ENCODE data around the gene SLC24A3. TPM values are rescaled to one million over a fixed set of nuclear protein-coding genes. Genes with fewer than 3 reads are reported as not detected.

The SLC24A3 gene
- total RNA-seq, 1 donor from 2014 or later, result 13.1 TPM

DNA sequence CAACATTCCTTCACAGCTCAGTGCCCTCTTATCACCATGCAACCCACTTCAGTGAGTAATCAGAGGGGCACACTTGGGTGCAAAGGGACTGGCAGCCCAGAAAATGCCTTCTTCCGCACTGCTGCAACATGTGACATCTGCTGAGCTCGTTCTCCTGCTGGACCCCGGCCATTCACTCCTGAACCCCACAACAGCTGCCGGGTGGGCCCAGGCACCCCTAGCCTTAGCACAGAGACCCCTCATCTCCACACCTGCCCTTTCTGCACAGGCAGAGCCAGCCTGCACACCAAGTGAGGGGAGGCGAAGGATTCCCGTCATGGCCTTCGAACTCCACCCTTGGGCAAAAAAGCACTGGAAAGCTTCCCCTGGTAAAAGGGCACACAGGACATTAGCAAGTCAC lies 381.3 kb downstream of the SLC24A3 start:
- Histone ChIP-seq H3K4me3 (no peak overlapping the region), H3K36me3 (no peaks in the 10 kb centered on the region), H3K4me1 (no peaks in the 10 kb centered on the region), H3K9me3 (no peaks in the 10 kb centered on the region), H3K27me3 (no peaks in the 10 kb centered on the region), H3K27ac (no peak overlapping the region)
- peak; percentile 22 for ATAC-seq
- TF ChIP-seq, protein P1, sequence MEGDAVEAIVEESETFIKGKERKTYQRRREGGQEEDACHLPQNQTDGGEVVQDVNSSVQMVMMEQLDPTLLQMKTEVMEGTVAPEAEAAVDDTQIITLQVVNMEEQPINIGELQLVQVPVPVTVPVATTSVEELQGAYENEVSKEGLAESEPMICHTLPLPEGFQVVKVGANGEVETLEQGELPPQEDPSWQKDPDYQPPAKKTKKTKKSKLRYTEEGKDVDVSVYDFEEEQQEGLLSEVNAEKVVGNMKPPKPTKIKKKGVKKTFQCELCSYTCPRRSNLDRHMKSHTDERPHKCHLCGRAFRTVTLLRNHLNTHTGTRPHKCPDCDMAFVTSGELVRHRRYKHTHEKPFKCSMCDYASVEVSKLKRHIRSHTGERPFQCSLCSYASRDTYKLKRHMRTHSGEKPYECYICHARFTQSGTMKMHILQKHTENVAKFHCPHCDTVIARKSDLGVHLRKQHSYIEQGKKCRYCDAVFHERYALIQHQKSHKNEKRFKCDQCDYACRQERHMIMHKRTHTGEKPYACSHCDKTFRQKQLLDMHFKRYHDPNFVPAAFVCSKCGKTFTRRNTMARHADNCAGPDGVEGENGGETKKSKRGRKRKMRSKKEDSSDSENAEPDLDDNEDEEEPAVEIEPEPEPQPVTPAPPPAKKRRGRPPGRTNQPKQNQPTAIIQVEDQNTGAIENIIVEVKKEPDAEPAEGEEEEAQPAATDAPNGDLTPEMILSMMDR (IDR thresholded peaks at IDR 0.05), result no peak
- intact Hi-C loops (cut with DNase I), result no loop called here
- DNase-seq, result no peak

DNA sequence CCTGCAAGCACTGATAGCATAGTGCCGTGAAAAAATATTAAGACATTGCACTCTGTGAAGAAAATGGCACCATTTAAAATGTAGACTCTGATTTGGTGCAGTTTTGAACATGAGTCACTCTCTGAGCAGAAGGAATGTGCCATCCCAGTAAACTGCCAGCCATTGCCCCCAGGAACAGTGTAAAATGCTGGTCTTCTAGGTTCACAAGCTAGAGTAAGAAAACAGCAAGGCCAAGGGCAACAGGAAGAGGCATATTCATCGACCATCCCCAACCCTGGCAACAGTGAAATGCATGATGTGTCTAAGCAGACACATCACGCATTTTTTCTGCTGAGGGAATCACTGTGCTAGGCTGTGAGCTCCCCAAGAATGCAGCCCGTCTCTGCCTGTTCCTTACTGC lies 382.5 kb downstream of the SLC24A3 start:
- H3K27ac ChIP-seq, result no peak overlapping the region
- TF ChIP-seq, protein P1 (IDR thresholded peaks at IDR 0.05), result no peak
- no peak for ATAC-seq

DNA sequence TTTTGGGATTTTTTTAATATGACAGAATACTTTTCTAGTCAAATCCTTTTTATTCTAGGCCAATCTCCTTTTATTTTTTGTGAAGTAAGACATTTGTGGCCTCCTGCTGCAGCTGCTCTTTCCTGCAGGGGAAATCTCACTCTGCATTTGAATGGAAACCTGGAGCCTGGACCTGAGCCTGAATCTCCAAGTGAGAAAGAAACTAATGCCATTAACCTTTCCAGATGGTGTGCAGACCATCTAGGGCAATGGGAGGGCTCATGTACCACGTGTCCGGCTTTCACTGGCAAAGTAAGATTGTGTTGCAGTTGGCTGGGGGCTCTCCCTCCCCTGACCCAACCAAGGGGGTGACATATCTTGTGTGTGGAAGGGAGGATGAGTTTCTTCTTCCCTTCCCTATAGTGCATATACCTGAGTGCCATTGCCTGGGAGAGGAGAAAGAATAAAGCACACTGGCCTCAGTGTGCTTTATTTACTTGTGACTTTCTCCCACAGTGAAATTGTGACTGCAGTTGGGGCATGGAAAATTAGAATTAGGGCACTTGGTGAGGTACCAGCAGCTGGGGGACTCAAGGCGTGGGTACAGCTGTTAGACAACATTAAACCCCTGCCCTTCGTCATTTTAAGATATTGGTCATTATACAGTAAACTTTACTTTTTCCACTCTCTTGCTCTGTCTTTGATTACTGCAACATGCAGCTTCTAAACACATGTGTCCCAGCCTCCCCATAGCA lies 385.8 kb downstream of the SLC24A3 start:
- ATAC-seq (no peak), DNase-seq (no peak)
- intact Hi-C loops (cut with DNase I), result no loop called here
- TF ChIP-seq, protein P1 (IDR thresholded peaks at IDR 0.05), result no peak
- H3K27me3 ChIP-seq, result no peaks in the 10 kb centered on the region
- H3K9me3 ChIP-seq, result no peaks in the 10 kb centered on the region
- H3K36me3 ChIP-seq, result no peaks in the 10 kb centered on the region
- H3K4me3 ChIP-seq, result no peak overlapping the region
- H3K4me1 ChIP-seq, result no peaks in the 10 kb centered on the region
- H3K27ac ChIP-seq, result no peak overlapping the region

More for the DNA sequence above, 382.5 kb downstream of the SLC24A3 start:
- intact Hi-C loops (cut with DNase I), result no loop called here
- DNase-seq, result no peak
- Histone ChIP-seq H3K36me3 (no peaks in the 10 kb centered on the region), H3K9me3 (no peaks in the 10 kb centered on the region), H3K4me3 (no peak overlapping the region), H3K4me1 (no peaks in the 10 kb centered on the region), H3K27me3 (no peaks in the 10 kb centered on the region)

DNA sequence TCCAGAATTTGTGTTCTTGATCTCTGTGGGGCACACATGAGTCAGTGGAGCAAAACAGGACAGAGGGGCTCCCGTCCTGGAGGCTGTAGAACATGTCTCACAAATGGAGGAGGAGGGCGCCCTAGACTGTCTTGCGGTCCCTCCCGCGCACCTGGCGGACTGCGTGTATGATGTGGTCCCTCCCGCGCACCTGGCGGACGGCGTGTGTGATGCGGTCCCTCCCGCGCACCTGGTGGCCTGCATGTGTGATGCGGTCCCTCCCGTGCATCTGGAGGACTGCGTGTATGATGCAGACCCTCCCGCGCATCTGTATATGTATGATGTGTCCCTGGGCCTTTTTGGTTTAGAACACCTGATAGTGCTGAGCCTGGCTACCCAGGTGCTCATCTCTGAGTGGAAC lies 386.8 kb downstream of the SLC24A3 start:
- Histone ChIP-seq H3K9me3 (no peaks in the 10 kb centered on the region), H3K27ac (no peak overlapping the region), H3K4me1 (no peaks in the 10 kb centered on the region), H3K4me3 (no peak overlapping the region), H3K27me3 (no peaks in the 10 kb centered on the region), H3K36me3 (no peaks in the 10 kb centered on the region)
- TF ChIP-seq, protein P1 (IDR thresholded peaks at IDR 0.05), result no peak
- intact Hi-C loops (cut with DNase I), result no loop called here
- no peak for DNase-seq
- no peak for ATAC-seq

DNA sequence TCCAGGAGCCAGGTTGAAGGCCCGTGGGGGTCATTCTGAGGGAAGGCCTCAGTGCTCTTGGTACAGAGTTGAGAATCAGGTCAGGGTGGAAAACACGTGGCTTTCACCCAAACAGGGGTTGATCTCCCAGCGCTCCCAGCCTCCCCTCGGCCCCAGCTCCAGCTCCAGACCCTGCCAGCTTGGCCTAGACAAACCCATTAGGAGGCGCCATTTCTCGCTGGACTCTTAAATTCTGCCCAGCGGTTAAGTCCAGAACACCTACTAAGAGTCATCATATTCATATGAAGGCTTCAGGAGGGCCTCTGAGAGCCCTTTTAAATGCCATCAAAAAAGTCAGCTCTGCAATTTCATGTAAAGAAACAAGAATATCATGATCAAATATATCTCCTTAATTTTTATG lies 387.6 kb downstream of the SLC24A3 start:
- Histone ChIP-seq H3K9me3 (no peaks in the 10 kb centered on the region), H3K36me3 (no peaks in the 10 kb centered on the region), H3K4me1 (no peaks in the 10 kb centered on the region), H3K27me3 (no peaks in the 10 kb centered on the region), H3K27ac (no peak overlapping the region), H3K4me3 (no peak overlapping the region)
- no peak for DNase-seq
- intact Hi-C loops (cut with DNase I), result no loop called here
- ATAC-seq, result no peak
- TF ChIP-seq, protein P1 (IDR thresholded peaks at IDR 0.05), result no peak

All from upper lobe of right lung (tissue), 1 donor.